H1 (cell line): ENCODE results near the gene SPRED1. TPM values are rescaled to one million over a fixed set of nuclear protein-coding genes. Genes with fewer than 3 reads are reported as not detected.

Experiments used
- CBX5 ChIP-seq: fragments of 300-800, 300-1000 bp; sonication (generic); IDR thresholded peaks from 2 replicates; pipeline ENCODE4 v1.7.1; 2016; ENCODE audit warnings: antibody characterized with exemption, low read length, low read depth
- CHD1 ChIP-seq: IDR thresholded peaks from 2 replicates; pipeline ENCODE4 v1.6.1; 2012; ENCODE audit warnings: low read depth, low read length, improper control_type of control experiment
- GABPA ChIP-seq: IDR thresholded peaks from 2 replicates; pipeline ENCODE4 v1.6.1; 2011; ENCODE audit warnings: mild to moderate bottlenecking, low read length, moderate library complexity, borderline replicate concordance; ENCODE audit not compliant: insufficient read depth
- KDM1A ChIP-seq: fragments of 200-600, 300-600 bp; sonication (generic); IDR thresholded peaks from 2 replicates; pipeline ENCODE4 v1.7.1; 2016; ENCODE audit warnings: mild to moderate bottlenecking, low read length, borderline replicate concordance
- PHF8 ChIP-seq: fragments of 200-600 bp; sonication (generic); conservative IDR thresholded peaks from 2 replicates; pipeline ENCODE4 v1.7.1; 2012; ENCODE audit warnings: low read depth, mild to moderate bottlenecking, inconsistent platforms, low read length, moderate library complexity
- SP2 ChIP-seq: IDR thresholded peaks from 2 replicates; pipeline ENCODE4 v1.6.1; 2012; ENCODE audit warnings: mild to moderate bottlenecking, low read length, inconsistent platforms
- SP4 ChIP-seq: IDR thresholded peaks from 2 replicates; pipeline ENCODE4 v1.6.1; 2012; ENCODE audit warnings: low read length, inconsistent platforms
- USF2 ChIP-seq: IDR thresholded peaks from 2 replicates; pipeline ENCODE4 v1.6.1; 2011; ENCODE audit warnings: low read length, improper control_type of control experiment
- YY1 ChIP-seq: IDR thresholded peaks from 2 replicates; pipeline ENCODE4 v1.6.1; 2011; ENCODE audit warnings: low read depth, mild to moderate bottlenecking, low read length
- polyA plus RNA-seq, 7 experiments: library from polyadenylated mRNA; depleted of rRNA in 3 of 7; stranded (reverse) in 5 of 7; unstranded in 2 of 7; fragments of >200 nt in 5 of 7; fragments of 200-250 nt in 2 of 7; gene quantifications; 1 replicate in 5 of 7; 2 replicates in 1 of 7; 4 replicates in 1 of 7; pipeline versions ENCODE4 v1.2.1 to v1.2.3, GENCODE V29; 2011 to 2013; ENCODE audit warnings: missing spikeins in 2 of 7, mixed read lengths in 2 of 7
- total RNA-seq: library from RNA; stranded (reverse); fragmentation: NEBNext Ultra II Directional; extraction: Animal tissue kit (Norgen Biotek cat#: 25700); gene quantifications from 2 replicates; pipeline ENCODE4 v1.2.1, GENCODE V29; 2021

SPRED1 gene
- total and polyA plus RNA-seq, 2 of the 8 experiments (the other 6 are each of a cell fraction or from before 2014, with no cell fraction given), result 5.5 to 30.3 TPM

- no peak for TF ChIP-seq USF2
- no peak for TF ChIP-seq SP2
- TF ChIP-seq CBX5, result no peak
- TF ChIP-seq GABPA, result no peak
- TF ChIP-seq YY1, result no peak
- no peak for TF ChIP-seq KDM1A
- TF ChIP-seq PHF8, result no peak
- TF ChIP-seq CHD1, result no peak
- no peak for TF ChIP-seq SP4
Measured at GRCh38 chr15:38253351-38253781, 730 bp downstream of the SPRED1 start (continued).
